GM18873 (cell line): Measurements from ENCODE around the gene CRIP1.

Experiments used
- ATAC-seq: cut with Tn5 transposase; IDR thresholded peaks from one replicate; pipeline ENCODE4 v1.9.1; 2021; ENCODE audit warnings: mild to moderate bottlenecking, moderate library complexity, moderate number of reproducible peaks; ENCODE audit not compliant: unreplicated experiment, low FRiP score

The CRIP1 gene

GRCh38 chr14:105503296-105503640, 16.6 kb downstream of the CRIP1 start:
- ATAC-seq, result no peak

GRCh38 chr14:105503935-105504692, 17.4 kb downstream of the CRIP1 start:
- no peak for ATAC-seq

- no peak for ATAC-seq
Observed at GRCh38 chr14:105505101-105505500, 18.4 kb downstream of the CRIP1 start.

GRCh38 chr14:105507247-105507646, 20.6 kb downstream of the CRIP1 start:
- ATAC-seq, result no peak

GRCh38 chr14:105508069-105508468, 21.4 kb downstream of the CRIP1 start:
- no peak for ATAC-seq

- no peak for ATAC-seq
Observed at GRCh38 chr14:105508601-105509000, 21.9 kb downstream of the CRIP1 start.

- no peak for ATAC-seq
Observed at GRCh38 chr14:105517096-105517495, 30.4 kb downstream of the CRIP1 start.

GRCh38 chr14:105519946-105520698, 33.4 kb downstream of the CRIP1 start:
- ATAC-seq, result no peak

- no peak for ATAC-seq
Observed at GRCh38 chr14:105525326-105525725, 38.6 kb downstream of the CRIP1 start.

- no peak for ATAC-seq
Observed at GRCh38 chr14:105525861-105526775, 39.4 kb downstream of the CRIP1 start, which contains the start of gene TMEM121. Gene TMEM121 (plus strand): TSS chr14:105526583. CDS start chr14:105528835, 2,252 bp downstream.

GRCh38 chr14:105526776-105527380, 40.2 kb downstream of the CRIP1 start:
- no peak for ATAC-seq

- ATAC-seq, result no peak
Observed at GRCh38 chr14:105527381-105527825, 40.7 kb downstream of the CRIP1 start.

- no peak for ATAC-seq
Observed at GRCh38 chr14:105527826-105528585, 41.3 kb downstream of the CRIP1 start.

GRCh38 chr14:105528586-105529318, 42.1 kb downstream of the CRIP1 start:
- ATAC-seq, result no peak

GRCh38 chr14:105529319-105529568, 42.6 kb downstream of the CRIP1 start:
- no peak for ATAC-seq

GRCh38 chr14:105529569-105530284, 43.0 kb downstream of the CRIP1 start:
- no peak for ATAC-seq

- ATAC-seq, result no peak
Observed at GRCh38 chr14:105530285-105531087, 43.8 kb downstream of the CRIP1 start.
